Measurements from ENCODE around the gene RELL2. TPM values are rescaled to one million over a fixed set of nuclear protein-coding genes. Genes with fewer than 3 reads are reported as not detected.

RELL2 gene
- total RNA-seq, 1 experiment from 2014 or later, result 9.8 TPM

DNA sequence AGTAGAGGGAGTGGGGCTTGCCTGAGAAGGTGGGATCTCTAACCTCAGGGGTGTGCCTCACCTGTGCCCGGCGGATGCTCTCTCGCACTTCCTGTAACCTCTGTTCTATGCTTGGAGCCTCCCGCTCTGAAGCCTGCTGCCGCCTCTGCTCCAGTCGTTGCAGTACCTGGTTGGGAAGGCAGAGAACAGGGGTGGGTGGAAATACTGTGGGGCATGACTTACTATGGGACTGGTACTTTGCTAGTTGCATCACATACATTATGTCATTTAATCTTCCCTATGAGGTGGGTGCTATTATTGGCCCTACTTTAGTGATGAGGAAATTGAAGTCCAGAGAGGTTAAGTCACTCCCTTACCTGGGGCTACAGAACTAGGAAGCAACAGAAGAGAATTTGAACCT, 9.2 kb downstream of the RELL2 start:
- Histone ChIP-seq H2BK120ac (ENCODE audit: low read depth, low read length, poor library complexity, severe bottlenecking) (no peak overlapping the region), H3T11ph (ENCODE audit: low read length) (no peak overlapping the region), H3K4ac (ENCODE audit: low read depth, low read length) (no peak overlapping the region), H3K4me1 (ENCODE audit: insufficient read depth, low read length) (no peaks in the 10 kb centered on the region; the same call in 1 of the 2 replicates), H3K23me2 (ENCODE audit: insufficient read length, low read depth, low read length, poor library complexity, severe bottlenecking) (peaks cover 4% of the 10 kb centered on the region), H3K9me3 (ENCODE audit: control insufficient read depth, low read depth, low read length) (no peaks in the 10 kb centered on the region), H2BK5ac (ENCODE audit: insufficient read length, low read length) (no peak overlapping the region), H2AK5ac (ENCODE audit: insufficient read length, low read length) (no peak overlapping the region), H2BK15ac (ENCODE audit: low read depth, low read length) (no peak overlapping the region), H3K79me2 (ENCODE audit: insufficient read depth, low read length) (no peaks in the 10 kb centered on the region), H3K56ac (ENCODE audit: insufficient read length, low read depth, low read length) (no peak overlapping the region), H3K9ac (ENCODE audit: extremely low read depth, insufficient read length, low read length) (no peak overlapping the region), H3K18ac (ENCODE audit: insufficient read length, low read depth, low read length) (no peak overlapping the region), H2BK20ac (ENCODE audit: low read depth, low read length, poor library complexity, severe bottlenecking) (no peak overlapping the region), H4K20me1 (ENCODE audit: control insufficient read depth, insufficient read depth, insufficient read length) (no peaks in the 10 kb centered on the region), H3K79me1 (ENCODE audit: insufficient read depth, low read depth, low read length, poor library complexity, severe bottlenecking) (no peaks in the 10 kb centered on the region), H2BK12ac (ENCODE audit: insufficient read length, low read depth, low read length) (no peak overlapping the region), H3K27ac (ENCODE audit: insufficient read length, low read depth, low read length) (no peak overlapping the region), H4K91ac (ENCODE audit: insufficient read length, low read depth, low read length) (no peak overlapping the region), H2AFZ (ENCODE audit: low read length) (no peak overlapping the region), H3K23ac (ENCODE audit: insufficient read length, low read depth, low read length) (no peak overlapping the region), H3K14ac (ENCODE audit: insufficient read depth, low read length) (no peak overlapping the region), H4K8ac (replicated peaks; ENCODE audit: insufficient read length, low read depth, low read length) (no peak overlapping the region), H3K27me3 (ENCODE audit: insufficient read depth, low read length) (no peaks in the 10 kb centered on the region), H4K5ac (ENCODE audit: insufficient read length, low read depth, low read length) (no peak overlapping the region), H3K4me2 (ENCODE audit: insufficient read depth, insufficient read length, low read length) (no peak overlapping the region)
- no peaks in the 10 kb centered on the region for H3K27me3 Mint-ChIP-seq (ENCODE audit: low read depth)
- H3K9me3 Mint-ChIP-seq, result no peaks in the 10 kb centered on the region
- H3K4me3 Mint-ChIP-seq, result no peak overlapping the region
- TF ChIP-seq, protein P1, sequence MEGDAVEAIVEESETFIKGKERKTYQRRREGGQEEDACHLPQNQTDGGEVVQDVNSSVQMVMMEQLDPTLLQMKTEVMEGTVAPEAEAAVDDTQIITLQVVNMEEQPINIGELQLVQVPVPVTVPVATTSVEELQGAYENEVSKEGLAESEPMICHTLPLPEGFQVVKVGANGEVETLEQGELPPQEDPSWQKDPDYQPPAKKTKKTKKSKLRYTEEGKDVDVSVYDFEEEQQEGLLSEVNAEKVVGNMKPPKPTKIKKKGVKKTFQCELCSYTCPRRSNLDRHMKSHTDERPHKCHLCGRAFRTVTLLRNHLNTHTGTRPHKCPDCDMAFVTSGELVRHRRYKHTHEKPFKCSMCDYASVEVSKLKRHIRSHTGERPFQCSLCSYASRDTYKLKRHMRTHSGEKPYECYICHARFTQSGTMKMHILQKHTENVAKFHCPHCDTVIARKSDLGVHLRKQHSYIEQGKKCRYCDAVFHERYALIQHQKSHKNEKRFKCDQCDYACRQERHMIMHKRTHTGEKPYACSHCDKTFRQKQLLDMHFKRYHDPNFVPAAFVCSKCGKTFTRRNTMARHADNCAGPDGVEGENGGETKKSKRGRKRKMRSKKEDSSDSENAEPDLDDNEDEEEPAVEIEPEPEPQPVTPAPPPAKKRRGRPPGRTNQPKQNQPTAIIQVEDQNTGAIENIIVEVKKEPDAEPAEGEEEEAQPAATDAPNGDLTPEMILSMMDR (conservative IDR thresholded peaks at IDR 0.05), result no peak
- DNase-seq, result no peak
- H3K36me3 Mint-ChIP-seq (ENCODE audit: insufficient read depth in 1 of 3, low read depth in 3 of 3), result peaks cover 21 to 42% (median 36%) of the 10 kb centered on the region in 3 experiments; a peak in 6 of 7 replicates
- WGBS (ENCODE audit: extremely low coverage, insufficient read length, low lambda C conversion rate), result no CpG with 5 or more reads among the region's 6 CpGs
- H3K27ac Mint-ChIP-seq, result no peak overlapping the region
- H3K4me1 Mint-ChIP-seq, result peaks cover 13 to 17% of the 10 kb centered on the region in 2 experiments
